Measurements from ENCODE around the gene ACIN1.
A peak's percentile ranks its signal among the peaks of the same experiment; 100 is the strongest.
"Not testable (repeated sequence)": the region's sequence is repeated elsewhere in the genome, so short reads cannot be mapped to it uniquely, and the experiment has no call there.

The ACIN1 gene

DNA sequence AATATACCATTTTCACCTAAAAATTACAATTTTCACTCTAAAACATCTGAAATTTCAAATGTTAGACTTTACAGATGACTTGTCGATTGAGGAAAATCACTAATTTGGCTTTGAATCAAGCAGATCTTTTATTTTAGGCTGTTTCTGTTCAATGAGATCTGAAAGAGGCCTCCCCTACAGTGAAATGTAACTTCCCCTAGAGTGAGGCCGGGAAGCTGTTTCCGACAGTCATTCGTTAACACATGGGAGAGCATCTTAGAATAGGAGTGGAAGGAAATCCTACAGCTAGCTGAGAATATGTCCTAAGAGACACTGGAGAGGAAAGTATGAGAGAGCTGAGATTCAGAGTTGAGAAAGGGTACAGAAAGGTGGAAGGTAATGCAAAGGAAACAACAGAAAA lies 79.3 kb downstream of the ACIN1 start:
- DNase-seq (ENCODE audit: low read depth): no peak
- no peak overlapping the region for H3K4me3 ChIP-seq (ENCODE audit: low read depth, low read length)
- TF ChIP-seq, protein P1, sequence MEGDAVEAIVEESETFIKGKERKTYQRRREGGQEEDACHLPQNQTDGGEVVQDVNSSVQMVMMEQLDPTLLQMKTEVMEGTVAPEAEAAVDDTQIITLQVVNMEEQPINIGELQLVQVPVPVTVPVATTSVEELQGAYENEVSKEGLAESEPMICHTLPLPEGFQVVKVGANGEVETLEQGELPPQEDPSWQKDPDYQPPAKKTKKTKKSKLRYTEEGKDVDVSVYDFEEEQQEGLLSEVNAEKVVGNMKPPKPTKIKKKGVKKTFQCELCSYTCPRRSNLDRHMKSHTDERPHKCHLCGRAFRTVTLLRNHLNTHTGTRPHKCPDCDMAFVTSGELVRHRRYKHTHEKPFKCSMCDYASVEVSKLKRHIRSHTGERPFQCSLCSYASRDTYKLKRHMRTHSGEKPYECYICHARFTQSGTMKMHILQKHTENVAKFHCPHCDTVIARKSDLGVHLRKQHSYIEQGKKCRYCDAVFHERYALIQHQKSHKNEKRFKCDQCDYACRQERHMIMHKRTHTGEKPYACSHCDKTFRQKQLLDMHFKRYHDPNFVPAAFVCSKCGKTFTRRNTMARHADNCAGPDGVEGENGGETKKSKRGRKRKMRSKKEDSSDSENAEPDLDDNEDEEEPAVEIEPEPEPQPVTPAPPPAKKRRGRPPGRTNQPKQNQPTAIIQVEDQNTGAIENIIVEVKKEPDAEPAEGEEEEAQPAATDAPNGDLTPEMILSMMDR (IDR thresholded peaks at IDR 0.05; ENCODE audit: low read depth, low read length, missing control alignments): no peak

DNA sequence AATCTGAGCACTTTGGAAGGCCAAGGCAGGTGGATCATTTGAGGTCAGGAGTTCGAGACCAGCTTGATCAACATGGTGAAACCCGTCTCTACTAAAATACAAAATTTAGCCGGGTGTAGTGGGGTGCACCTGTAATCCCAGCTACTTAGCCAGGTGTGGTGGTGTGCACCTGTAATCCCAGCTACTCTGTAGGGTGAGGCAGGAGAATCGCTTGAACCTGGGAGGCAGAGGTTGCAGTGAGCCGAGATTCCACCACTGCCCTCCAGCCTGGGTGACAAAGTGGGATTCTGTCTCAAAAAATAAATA lies 81.2 kb downstream of the ACIN1 start:
- DNase-seq (ENCODE audit: low read depth); H3K4me3 ChIP-seq (ENCODE audit: low read depth, low read length): not testable (repeated sequence)

DNA sequence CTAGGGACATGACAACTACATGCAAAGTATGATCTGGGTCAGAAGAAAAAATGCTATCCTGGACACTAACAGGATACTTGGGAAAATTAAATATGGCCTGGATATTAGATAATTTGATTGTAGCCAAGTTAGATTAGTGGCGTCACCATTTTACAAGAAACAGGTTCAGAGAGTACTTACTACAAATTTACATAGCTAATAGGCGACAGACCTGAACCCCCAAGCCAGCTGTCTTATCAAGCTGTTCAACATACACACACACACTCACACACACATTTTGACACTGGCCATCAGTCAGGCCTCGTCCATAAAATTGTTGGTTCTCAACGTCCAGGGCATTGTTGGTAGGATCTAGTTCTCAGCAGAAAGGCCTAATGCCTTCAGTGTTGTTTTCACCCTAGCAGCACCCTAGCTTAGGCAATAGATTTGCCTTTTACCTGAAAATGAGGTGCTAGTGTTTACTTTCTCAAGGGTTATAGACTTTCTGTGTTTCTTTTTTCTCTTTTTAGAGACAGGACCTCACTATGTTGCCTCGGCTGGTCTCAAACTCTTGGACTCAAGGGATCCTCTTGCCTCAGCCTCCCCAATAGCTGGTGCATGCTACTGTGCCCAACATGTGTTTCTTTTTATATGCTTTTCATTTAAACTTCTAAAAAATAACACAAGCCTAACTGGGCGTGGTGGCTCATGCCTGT lies 81.7 kb downstream of the ACIN1 start:
- no peak for DNase-seq (ENCODE audit: low read depth)
- H3K4me3 ChIP-seq (ENCODE audit: low read depth, low read length): no peak overlapping the region
- TF ChIP-seq, protein P1 (IDR thresholded peaks at IDR 0.05; ENCODE audit: low read depth, low read length, missing control alignments): no peak

DNA sequence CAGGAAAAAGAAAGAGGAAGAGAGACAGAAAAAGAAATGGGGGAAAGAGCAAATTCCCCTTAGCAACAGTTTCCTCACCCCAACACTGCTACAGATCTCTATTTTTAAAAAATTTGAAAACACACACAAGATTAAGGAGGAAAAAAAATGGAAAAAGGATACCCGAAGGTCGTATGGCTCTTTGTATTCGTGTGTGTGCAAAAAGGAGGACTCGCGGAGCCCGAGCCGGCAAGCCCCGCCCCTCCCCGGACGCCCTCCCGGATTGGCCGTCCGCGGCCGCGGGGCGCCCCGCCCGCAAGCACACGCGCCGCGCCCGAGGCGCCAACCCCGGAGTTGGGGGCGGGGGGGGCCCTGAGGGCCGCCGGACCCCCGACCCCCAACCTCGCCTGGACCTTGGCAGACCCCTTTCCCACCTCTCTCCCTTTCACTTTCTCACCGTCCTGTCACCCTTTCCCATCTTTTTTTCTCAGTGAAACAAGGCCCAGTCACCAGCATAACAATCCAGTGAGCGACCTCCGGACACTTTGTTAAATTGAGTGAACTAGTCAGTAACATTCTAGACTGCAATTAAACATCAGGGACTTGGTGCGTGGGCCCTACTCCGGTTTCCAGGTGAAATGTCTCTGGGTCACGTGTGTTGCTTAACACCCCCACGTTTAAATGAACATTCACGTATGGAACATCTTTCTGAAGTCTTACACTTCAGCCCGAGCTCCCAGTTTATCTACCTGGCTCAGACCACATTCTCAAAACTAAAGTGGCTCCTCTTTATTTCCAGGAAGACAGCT lies 84.8 kb downstream of the ACIN1 start, which contains the start of gene C14orf93:
C14orf93 (minus strand) TSS at position 205 of the 788 bp plus-strand sequence. CDS start 11,120 bp downstream, outside the sequence.
- peak within 1 kb of the TSS; percentile 68 for H3K4me3 ChIP-seq (ENCODE audit: low read depth, low read length)
- TF ChIP-seq, protein P1 (IDR thresholded peaks at IDR 0.05; ENCODE audit: low read depth, low read length, missing control alignments): no peak
- DNase-seq (ENCODE audit: low read depth): no peak

DNA sequence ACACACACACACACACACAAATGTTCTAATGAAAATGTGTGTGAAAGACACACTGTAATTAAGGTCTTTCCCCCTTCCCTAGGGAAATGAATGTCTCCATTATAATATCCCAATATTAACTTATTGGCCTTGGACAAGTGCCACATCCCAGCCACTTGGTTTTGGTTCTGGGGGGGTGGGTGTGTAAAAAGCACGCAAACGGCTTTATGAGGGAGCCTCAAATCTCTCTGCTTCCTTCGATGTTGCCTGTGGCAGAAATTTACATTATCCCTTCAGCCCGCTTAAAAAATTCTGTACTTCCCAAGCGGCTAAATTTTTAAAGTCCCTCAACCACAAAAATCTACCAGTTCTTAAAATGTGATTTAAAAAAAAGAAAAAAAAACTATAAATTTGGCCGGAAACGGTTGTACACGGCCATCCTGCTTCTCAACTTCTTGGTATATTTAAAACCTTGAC lies 85.4 kb downstream of the ACIN1 start:
- no peak for DNase-seq (ENCODE audit: low read depth)
- TF ChIP-seq, protein P1 (IDR thresholded peaks at IDR 0.05; ENCODE audit: low read depth, low read length, missing control alignments): no peak
- peak overlapping the region; percentile 68 for H3K4me3 ChIP-seq (ENCODE audit: low read depth, low read length)

DNA sequence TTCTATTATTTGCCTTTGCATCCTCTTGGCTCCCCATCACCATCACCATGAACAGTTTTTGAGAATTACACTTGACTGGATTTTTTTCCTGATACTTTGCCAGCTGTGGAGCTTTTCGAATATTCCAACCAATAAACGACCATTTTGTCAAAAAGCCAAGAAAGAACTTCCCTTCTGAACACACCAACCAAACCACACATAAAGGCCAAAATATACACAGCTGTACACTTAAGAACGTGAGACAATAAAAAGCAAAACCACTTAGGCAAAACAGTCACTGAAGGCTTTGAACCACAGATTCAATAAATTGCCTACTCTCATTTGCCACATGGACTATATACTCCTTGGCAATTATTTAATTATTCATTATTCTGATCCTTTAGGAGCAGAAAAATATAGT lies 86.1 kb downstream of the ACIN1 start:
- TF ChIP-seq, protein P1 (IDR thresholded peaks at IDR 0.05; ENCODE audit: low read depth, low read length, missing control alignments): no peak
- DNase-seq (ENCODE audit: low read depth): no peak
- H3K4me3 ChIP-seq (ENCODE audit: low read depth, low read length): peak overlapping the region; percentile 68; the same call in 1 of the 2 replicates

Data from GM12864 (cell line).